HEK293 (cell line): ENCODE measurements around the gene CCP110.

Source experiments
- CTCF ChIA-PET: fragments of 350-600 bp; formaldehyde crosslinking; extraction: SDS; loops from one replicate; lab custom pipeline; 2021; ENCODE audit warnings: antibody characterized with exemption; lab: Yijun Ruan, JAX
- POLR2A ChIA-PET: fragments of 300-600 bp; formaldehyde crosslinking; extraction: SDS; loops from one replicate; lab custom pipeline; 2020; ENCODE audit warnings: antibody characterized with exemption, inconsistent platforms; lab: Yijun Ruan, JAX
- H3K27ac ChIP-seq: fragments of 200-500 bp; sonication (Bioruptor generic); 2 replicates; pipeline ENCODE4 v1.5.1; 2014; ENCODE audit warnings: low read depth, low read length, control low read depth, inconsistent platforms; ENCODE audit errors: extremely low read depth
- H3K36me3 ChIP-seq, 2 experiments: fragments of 200-500 bp in 1 of 2; sonication (Bioruptor generic) in 1 of 2; 1 replicate in 1 of 2; 2 replicates in 1 of 2; pipeline ENCODE4 v1.5.1; 2014 to 2017; ENCODE audit warnings: inconsistent platforms in 2 of 2, low read length in 2 of 2; ENCODE audit not compliant: control insufficient read depth in 2 of 2, insufficient read depth in 1 of 2
- H3K4me1 ChIP-seq: fragments of 200-500 bp; sonication (Bioruptor generic); 2 replicates; pipeline ENCODE4 v1.5.1; 2014; ENCODE audit warnings: mild to moderate bottlenecking, low read length, inconsistent platforms; ENCODE audit not compliant: control insufficient read depth, insufficient read depth
- H3K4me3 ChIP-seq: 2 replicates; pipeline ENCODE4 v1.5.1; 2011; ENCODE audit warnings: low read depth, mild to moderate bottlenecking, control low read depth, low read length, moderate library complexity
- H3K9me3 ChIP-seq: fragments of 200-500 bp; sonication (Bioruptor generic); 2 replicates; pipeline ENCODE4 v1.5.1; 2014; ENCODE audit warnings: low read depth, low read length, inconsistent platforms; ENCODE audit not compliant: control insufficient read depth, insufficient read depth
- BCL6B ChIP-seq: fragments of 450-650 bp; formaldehyde crosslinking; IDR thresholded peaks from 2 replicates; pipeline ENCODE4 v1.5.1; 2017; ENCODE audit warnings: missing biosample characterization, missing genetic modification characterization
- GLIS2 ChIP-seq: fragments of 450-650 bp; formaldehyde crosslinking; IDR thresholded peaks from 2 replicates; pipeline ENCODE4 v1.5.1; 2016; ENCODE audit warnings: missing biosample characterization, missing genetic modification characterization
- KLF1 ChIP-seq: fragments of 450-650 bp; formaldehyde crosslinking; IDR thresholded peaks from 2 replicates; pipeline ENCODE4 v1.5.1; 2016; ENCODE audit warnings: missing biosample characterization, missing genetic modification characterization
- PBX3 ChIP-seq: sonication (generic); formaldehyde crosslinking; IDR thresholded peaks from 2 replicates; pipeline ENCODE4 v1.8.1; 2022; ENCODE audit warnings: mild to moderate bottlenecking, moderate library complexity, missing genetic modification reagents
- SP7 ChIP-seq: fragments of 450-650 bp; formaldehyde crosslinking; IDR thresholded peaks from 2 replicates; pipeline ENCODE4 v1.5.1; 2016; ENCODE audit warnings: missing biosample characterization, missing genetic modification characterization
- TRIM28 ChIP-seq: IDR thresholded peaks from 2 replicates; pipeline ENCODE4 v1.6.1; 2011; ENCODE audit warnings: low read length, control low read depth, borderline replicate concordance
- ZBTB11 ChIP-seq: fragments of 450-650 bp; formaldehyde crosslinking; conservative IDR thresholded peaks from 2 replicates; pipeline ENCODE4 v1.5.1; 2016; ENCODE audit warnings: low read depth, missing biosample characterization, missing genetic modification characterization
- ZBTB44 ChIP-seq: fragments of 450-650 bp; IDR thresholded peaks from 2 replicates; pipeline ENCODE4 v1.5.1; 2018; ENCODE audit warnings: missing biosample characterization, mild to moderate bottlenecking, missing genetic modification characterization
- ZNF140 ChIP-seq: fragments of 450-650 bp; formaldehyde crosslinking; IDR thresholded peaks from 2 replicates; pipeline ENCODE4 v1.5.1; 2016; ENCODE audit warnings: missing biosample characterization, missing genetic modification characterization
- ZNF18 ChIP-seq: fragments of 450-650 bp; formaldehyde crosslinking; IDR thresholded peaks from 2 replicates; pipeline ENCODE4 v1.5.1; 2016; ENCODE audit warnings: missing biosample characterization, missing genetic modification characterization
- ZNF202 ChIP-seq: fragments of 450-650 bp; formaldehyde crosslinking; IDR thresholded peaks from 2 replicates; pipeline ENCODE4 v1.5.1; 2016; ENCODE audit warnings: missing biosample characterization, missing genetic modification characterization, borderline replicate concordance
- ZNF223 ChIP-seq: fragments of 450-650 bp; formaldehyde crosslinking; IDR thresholded peaks from 2 replicates; pipeline ENCODE4 v1.5.1; 2016; ENCODE audit warnings: missing biosample characterization, missing genetic modification characterization
- ZNF266 ChIP-seq: fragments of 450-650 bp; formaldehyde crosslinking; IDR thresholded peaks from 2 replicates; pipeline ENCODE4 v1.5.1; 2016; ENCODE audit warnings: missing biosample characterization, missing genetic modification characterization, low read depth
- ZNF354C ChIP-seq: fragments of 450-650 bp; formaldehyde crosslinking; IDR thresholded peaks from 2 replicates; pipeline ENCODE4 v1.5.1; 2016; ENCODE audit warnings: missing biosample characterization, missing genetic modification characterization, low read depth, borderline replicate concordance
- ZNF37A ChIP-seq: fragments of 450-650 bp; IDR thresholded peaks from 2 replicates; pipeline ENCODE4 v1.5.1; 2018; ENCODE audit warnings: missing biosample characterization, missing genetic modification characterization
- ZNF514 ChIP-seq: fragments of 450-650 bp; formaldehyde crosslinking; IDR thresholded peaks from 2 replicates; pipeline ENCODE4 v1.5.1; 2016; ENCODE audit warnings: missing biosample characterization, missing genetic modification characterization
- ZNF610 ChIP-seq: fragments of 450-650 bp; formaldehyde crosslinking; IDR thresholded peaks from 2 replicates; pipeline ENCODE4 v1.5.1; 2016; ENCODE audit warnings: missing biosample characterization, missing genetic modification characterization, borderline replicate concordance
- ZNF623 ChIP-seq: fragments of 450-650 bp; formaldehyde crosslinking; IDR thresholded peaks from 2 replicates; pipeline ENCODE4 v1.5.1; 2016; ENCODE audit warnings: missing biosample characterization, missing genetic modification characterization
- ZNF777 ChIP-seq: fragments of 450-650 bp; formaldehyde crosslinking; IDR thresholded peaks from 2 replicates; pipeline ENCODE4 v1.5.1; 2017; ENCODE audit warnings: missing biosample characterization, missing genetic modification characterization, borderline replicate concordance
- ZSCAN30 ChIP-seq: fragments of 450-650 bp; IDR thresholded peaks from 2 replicates; pipeline ENCODE4 v1.5.1; 2018; ENCODE audit warnings: missing biosample characterization, mild to moderate bottlenecking, missing genetic modification characterization, moderate library complexity

Gene CCP110

GRCh38 chr16:19523184-19523558, 571 bp upstream of the CCP110 start:
- POLR2A ChIA-PET: interaction anchor here (1.0 to 2.5 kb wide), 2 partner anchors 32 to 733 kb away, joined by 4 to 25 read pairs; partner anchors contain the start of genes RPS15A and VPS35L
- no peak overlapping the region for H3K4me3 ChIP-seq

More at GRCh38 chr16:19523184-19523558, 571 bp upstream of the CCP110 start:
- H3K36me3 ChIP-seq: peaks cover 3 to 6% of the 10 kb centered on the region in 2 experiments
- H3K4me1 ChIP-seq: peaks cover 17% of the 10 kb centered on the region; the same call in 1 of the 2 replicates
- CTCF ChIA-PET: interaction anchor here (0.9 to 1.8 kb wide), 2 partner anchors 21 to 32 kb away, joined by 3 to 9 read pairs; partner anchors contain the start of gene VPS35L
- no peak overlapping the region for H3K27ac ChIP-seq
- no peaks in the 10 kb centered on the region for H3K9me3 ChIP-seq
- TF ChIP-seq ZBTB11 (tag by site-specific recombination) (no peak), ZSCAN30 (tag by site-specific recombination) (no peak), PBX3 (CRISPR knock-in tag) (no peak), ZNF18 (tag by site-specific recombination) (no peak), KLF1 (tag by site-specific recombination) (no peak), TRIM28 (no peak), ZNF777 (tag by site-specific recombination) (no peak), ZNF610 (tag by site-specific recombination) (no peak), ZNF140 (tag by site-specific recombination) (no peak), BCL6B (tag by site-specific recombination) (no peak), ZNF202 (tag by site-specific recombination) (no peak), ZNF354C (tag by site-specific recombination) (no peak), ZNF623 (tag by site-specific recombination) (no peak), ZNF223 (tag by site-specific recombination) (no peak), ZBTB44 (no peak), ZNF514 (no peak), ZNF37A (tag by site-specific recombination) (no peak), GLIS2 (tag by site-specific recombination) (no peak), ZNF266 (tag by site-specific recombination) (no peak), SP7 (tag by site-specific recombination) (no peak)
